ENCODE data around the gene PARP9. TPM values are rescaled to one million over a fixed set of nuclear protein-coding genes. Genes with fewer than 3 reads are reported as not detected.

Gene PARP9
- total RNA-seq, 2 experiments from 2014 or later, result 172 to 186 TPM

- H3K9me3 Mint-ChIP-seq, result no peaks in the 10 kb centered on the region
- POLR2A ChIA-PET, result no interaction called here
- H3K27ac Mint-ChIP-seq, result no peak overlapping the region
- no peak for DNase-seq
- H3K27me3 Mint-ChIP-seq, result no peaks in the 10 kb centered on the region
- CTCF ChIA-PET, result interaction anchor here (0.8 kb wide), 1 partner anchor 38 kb away, joined by 3 read pairs; no protein-coding TSS in a partner anchor
- no peak overlapping the region for H3K4me3 Mint-ChIP-seq
- peaks cover 27% of the 10 kb centered on the region for H3K36me3 Mint-ChIP-seq (ENCODE audit: low read depth)
- H3K4me1 Mint-ChIP-seq, result peaks cover 28% of the 10 kb centered on the region
Observed at GRCh38 chr3:122496508-122496907, 67.6 kb downstream of the PARP9 start.

- Mint-ChIP-seq H3K4me1 (peaks cover 36% of the 10 kb centered on the region), H3K36me3 (ENCODE audit: low read depth) (peaks cover 34% of the 10 kb centered on the region), H3K9me3 (no peaks in the 10 kb centered on the region), H3K4me3 (no peak overlapping the region), H3K27me3 (no peaks in the 10 kb centered on the region), H3K27ac (no peak overlapping the region)
- no peak for DNase-seq
- ChIA-PET POLR2A (no interaction called here), CTCF (interaction anchor here (0.7 to 1.8 kb wide), 3 partner anchors 13 to 185 kb away, joined by 3 to 4 read pairs (median 3); no protein-coding TSS in a partner anchor)
Observed at GRCh38 chr3:122493296-122493695, 70.8 kb downstream of the PARP9 start.

DNA sequence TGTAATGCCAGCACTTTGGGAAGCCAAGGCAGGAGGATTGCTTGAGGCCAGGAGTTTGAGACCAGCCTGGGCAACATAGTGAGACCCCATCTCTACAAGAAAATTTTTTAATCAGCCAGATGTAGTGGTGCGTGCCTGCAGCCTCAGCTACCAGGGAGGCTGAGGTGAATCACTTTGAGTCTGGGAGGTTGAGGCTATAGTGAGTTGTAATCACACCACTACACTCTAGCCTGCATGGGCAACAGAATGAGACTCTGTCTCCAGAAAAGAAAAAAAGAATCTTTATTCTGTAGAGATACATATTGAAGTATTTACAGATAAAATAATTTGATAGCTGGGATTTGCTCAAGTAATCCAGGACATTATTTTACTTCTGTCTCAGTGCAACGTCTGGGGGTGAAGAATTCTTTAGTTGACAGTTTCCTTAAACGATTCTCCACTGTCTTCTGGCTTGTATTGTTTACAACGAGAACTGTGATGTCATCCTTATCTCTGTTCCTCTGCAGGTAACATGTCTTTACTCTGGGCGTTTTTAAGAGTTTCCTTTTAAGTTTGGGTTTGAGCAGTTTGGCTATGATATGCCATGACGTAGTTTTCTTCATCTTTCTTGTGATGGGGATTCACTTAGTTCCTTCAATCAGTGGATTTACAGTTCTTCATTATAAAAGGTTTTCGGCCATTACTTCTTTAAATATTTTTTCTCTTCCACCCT is 75.7 kb downstream of the PARP9 start:
- ChIA-PET CTCF (interaction anchor here (0.6 kb wide), 1 partner anchor 720 kb away, joined by 4 read pairs; no protein-coding TSS in a partner anchor), POLR2A (no interaction called here)
- H3K27ac Mint-ChIP-seq, result no peak overlapping the region
- H3K4me1 Mint-ChIP-seq, result peaks cover 26% of the 10 kb centered on the region
- H3K9me3 Mint-ChIP-seq, result no peaks in the 10 kb centered on the region
- H3K36me3 Mint-ChIP-seq (ENCODE audit: low read depth), result peaks cover 31% of the 10 kb centered on the region
- H3K27me3 Mint-ChIP-seq, result no peaks in the 10 kb centered on the region
- H3K4me3 Mint-ChIP-seq, result no peak overlapping the region
- no peak for DNase-seq

DNA sequence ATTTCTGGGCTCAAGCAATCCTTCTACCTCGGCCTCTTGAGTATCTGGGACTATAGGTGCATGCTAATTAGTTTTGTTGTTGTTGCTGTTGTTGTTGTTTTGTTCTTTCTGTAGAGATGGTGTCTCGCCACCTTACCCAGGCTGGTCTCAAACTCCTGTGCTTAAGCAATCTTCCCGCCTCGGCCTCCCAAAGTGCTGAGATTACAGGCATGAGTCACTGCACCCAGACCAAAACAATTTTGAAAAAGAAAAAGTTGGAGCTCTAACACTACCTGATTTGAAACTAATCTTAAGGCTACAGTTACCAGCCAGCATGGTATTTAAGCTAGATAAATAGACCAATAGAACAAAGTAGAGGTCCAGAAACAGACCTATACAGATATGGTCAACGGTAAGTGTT is 79.1 kb downstream of the PARP9 start:
- Mint-ChIP-seq H3K4me3 (no peak overlapping the region), H3K27ac (no peak overlapping the region), H3K27me3 (no peaks in the 10 kb centered on the region), H3K36me3 (ENCODE audit: low read depth) (peaks cover 16% of the 10 kb centered on the region), H3K9me3 (no peaks in the 10 kb centered on the region), H3K4me1 (peaks cover 28% of the 10 kb centered on the region)
- no peak for DNase-seq
- CTCF ChIA-PET, result no interaction called here
- POLR2A ChIA-PET, result no interaction called here

DNA sequence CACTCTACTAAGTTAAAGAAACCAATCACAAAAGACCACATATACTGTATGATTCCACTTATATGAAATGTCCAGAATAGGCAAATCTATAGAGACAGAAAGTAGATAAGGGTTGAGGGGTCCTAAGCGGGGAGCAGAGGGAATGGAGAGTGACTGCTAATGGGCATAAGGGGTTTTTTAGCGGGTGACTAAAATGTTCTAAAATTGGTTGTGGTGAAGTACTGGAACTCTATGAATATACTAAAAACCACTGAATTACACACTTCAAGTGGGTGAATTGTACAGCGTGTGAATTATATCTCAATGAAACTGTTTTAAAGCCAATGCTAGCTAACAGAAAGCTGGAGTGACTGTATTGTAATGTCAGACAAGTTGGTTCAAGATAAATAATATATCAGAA is 82.7 kb downstream of the PARP9 start:
- ChIA-PET CTCF (interaction anchor here (0.6 kb wide), 1 partner anchor 24 kb away, joined by 3 read pairs; no protein-coding TSS in a partner anchor), POLR2A (no interaction called here)
- H3K27me3 Mint-ChIP-seq, result no peaks in the 10 kb centered on the region

More for the DNA sequence above, 82.7 kb downstream of the PARP9 start:
- Mint-ChIP-seq H3K36me3 (ENCODE audit: low read depth) (peaks cover 18% of the 10 kb centered on the region), H3K4me1 (peaks cover 16% of the 10 kb centered on the region), H3K4me3 (no peak overlapping the region), H3K9me3 (no peaks in the 10 kb centered on the region), H3K27ac (no peak overlapping the region)
- DNase-seq, result no peak

Other genes starting within 250 kb of the PARP9 start
- not detected for gene CSTA, start 239.1 kb downstream of the PARP9 start, total RNA-seq
- 10 to 100 TPM; 29.4 to 43.1 TPM for gene MIX23, start 181.1 kb downstream of the PARP9 start, total RNA-seq
- 10 to 100 TPM; 48.3 to 48.4 TPM for gene FAM162A, start 180.1 kb downstream of the PARP9 start, total RNA-seq
- 1 to 10 TPM; 5.1 to 5.8 TPM for gene WDR5B, start 148.2 kb downstream of the PARP9 start, total RNA-seq
- 10 to 100 TPM; 48.8 to 53.3 TPM for gene KPNA1, start 49.4 kb downstream of the PARP9 start, total RNA-seq
- 100 to 1,000 TPM; 162 to 189 TPM for gene DTX3L, start within 50 bp of the PARP9 start, total RNA-seq
- gene PARP15, start 13.3 kb upstream of the PARP9 start, total RNA-seq, result 10 to 100 TPM; 39.8 to 40.9 TPM
- 100 to 1,000 TPM; 147 to 158 TPM for gene PARP14, start 116.5 kb upstream of the PARP9 start, total RNA-seq
- gene HSPBAP1, start 229.5 kb upstream of the PARP9 start, total RNA-seq, result 1 to 10 TPM; 7.5 to 8.3 TPM
- 1 to 10 TPM; 3.0 to 3.3 TPM for gene SLC49A4, start 230.8 kb upstream of the PARP9 start, total RNA-seq